Colonic mucosa (tissue), 4 donors: ENCODE results near the gene DLAT. TPM values are rescaled to one million over a fixed set of nuclear protein-coding genes. Genes with fewer than 3 reads are reported as not detected.

Source experiments
- DNase-seq: peaks from one replicate; pipeline ENCODE4 v3.0.0-alpha.2; 2020
- H3K27ac ChIP-seq: fragments of 200-600 bp; one replicate; pipeline ENCODE4 v1.8.0; 2021
- H3K27me3 ChIP-seq: fragments of 200-600 bp; one replicate; pipeline ENCODE4 v1.8.0; 2021
- H3K36me3 ChIP-seq: fragments of 200-600 bp; one replicate; pipeline ENCODE4 v1.8.0; 2021
- H3K4me1 ChIP-seq: fragments of 200-600 bp; one replicate; pipeline ENCODE4 v1.8.0; 2021; ENCODE audit warnings: mild to moderate bottlenecking
- H3K4me3 ChIP-seq: fragments of 200-600 bp; one replicate; pipeline ENCODE4 v1.8.0; 2021
- H3K9ac ChIP-seq, 2 donors: one replicate each; pipeline ENCODE4 v1.7.0; 2013; ENCODE audit warnings: control low read depth in 2 of 2, low read depth in 2 of 2, low read length in 2 of 2
- H3K9me3 ChIP-seq: fragments of 200-600 bp; one replicate; pipeline ENCODE4 v1.8.0; 2021
- CTCF ChIP-seq: fragments of 200-600 bp; IDR thresholded peaks from one replicate; pipeline ENCODE4 v1.8.0; 2022; ENCODE audit warnings: antibody characterized with exemption, mild to moderate bottlenecking
- intact Hi-C: fragments of 100-400 bp; cut with DNase I; formaldehyde crosslinking; loops from one replicate; pipeline ENCODE4 v1.14.1; 2022
- total RNA-seq, 2 donors: library from RNA; stranded (reverse); fragmentation: NEBNext Ultra II Directional in 1 of 2; extraction: Animal tissue kit (Norgen Biotek cat#: 25700) in 1 of 2; gene quantifications; one replicate each; pipeline ENCODE4 v1.2.1, GENCODE V29; 2021
- donor health status: healthy.
- donor health status: DM: no; HTN: no; CAD: no.
- donor health status: DM: no; HTN: no; CAD: no.

DLAT gene
- total RNA-seq, 2 donors from 2014 or later, result 67.3 to 73.4 TPM

DNA sequence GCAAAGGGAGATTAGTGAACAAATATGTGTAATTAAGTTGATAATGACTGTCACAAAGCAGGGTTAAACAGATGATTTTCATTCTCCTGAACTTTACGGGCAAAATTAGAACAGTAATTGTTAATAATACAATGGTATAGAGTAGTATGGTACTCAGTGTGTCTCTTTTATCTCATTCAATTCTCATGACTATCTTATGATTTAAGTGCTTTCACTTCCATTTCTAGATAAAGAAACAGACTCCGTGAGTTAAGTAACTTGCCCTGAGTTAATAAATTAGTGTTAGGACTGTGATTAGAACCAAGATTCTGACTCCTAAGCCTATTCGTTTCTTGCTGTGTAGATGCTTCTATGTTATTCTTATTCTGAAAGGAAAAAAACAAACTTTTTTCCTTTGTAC is 26.6 kb downstream of the DLAT start:
- no peak for DNase-seq
- Histone ChIP-seq H3K9ac (no peak overlapping the region), H3K27ac (no peak overlapping the region), H3K9me3 (no peaks in the 10 kb centered on the region), H3K4me3 (no peak overlapping the region), H3K4me1 (no peaks in the 10 kb centered on the region), H3K36me3 (peaks cover 6% of the 10 kb centered on the region), H3K27me3 (no peaks in the 10 kb centered on the region)
- no peak for TF ChIP-seq CTCF
- intact Hi-C loops, result no loop called here

DNA sequence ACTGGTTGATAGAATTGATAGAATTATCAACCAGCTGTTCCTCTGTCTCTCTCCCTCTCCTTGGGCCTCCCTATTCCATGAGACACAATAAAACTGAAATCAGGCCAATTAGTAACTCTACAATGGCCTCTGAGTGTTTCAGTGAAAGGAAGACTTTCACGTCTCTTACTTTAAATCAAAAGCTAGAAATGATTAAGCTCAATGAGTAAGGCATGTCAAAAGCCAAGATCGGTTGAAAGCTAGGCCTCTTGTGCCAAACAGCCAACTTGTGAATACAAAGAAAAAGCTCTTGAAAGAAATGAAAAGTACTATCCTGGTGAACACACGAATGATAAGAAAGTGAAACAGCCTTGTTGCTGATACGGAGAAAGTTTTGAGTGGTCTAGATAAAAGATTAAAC is 32.0 kb downstream of the DLAT start:
- Histone ChIP-seq H3K27me3 (no peaks in the 10 kb centered on the region), H3K36me3 (peaks cover 5% of the 10 kb centered on the region), H3K27ac (no peak overlapping the region), H3K4me1 (no peaks in the 10 kb centered on the region), H3K4me3 (no peak overlapping the region), H3K9ac (no peak overlapping the region), H3K9me3 (no peaks in the 10 kb centered on the region)
- TF ChIP-seq CTCF, result no peak
- intact Hi-C loops, result no loop called here
- no peak for DNase-seq

DNA sequence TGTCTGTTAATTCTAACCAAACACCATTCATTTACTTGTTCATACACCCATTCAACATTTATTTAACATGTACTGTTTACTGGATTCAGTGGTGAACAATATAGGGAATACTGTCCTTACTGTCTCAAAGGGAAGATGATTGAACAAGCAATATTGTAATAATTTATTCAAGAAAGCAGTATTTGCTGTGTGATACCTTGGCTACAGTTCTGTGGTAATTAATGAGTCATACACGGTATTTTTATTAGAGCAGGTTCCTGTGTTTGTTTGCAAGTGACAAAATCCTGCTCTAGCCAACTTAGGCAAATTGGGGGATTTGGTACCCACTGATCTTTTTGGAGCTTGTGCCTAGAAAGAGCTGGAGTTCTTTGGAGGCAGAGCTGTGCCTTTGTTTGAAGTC is 32.9 kb downstream of the DLAT start:
- TF ChIP-seq CTCF, result no peak
- H3K27ac ChIP-seq, result no peak overlapping the region
- no peak for DNase-seq
- H3K27me3 ChIP-seq, result no peaks in the 10 kb centered on the region
- intact Hi-C loops, result no loop called here
- no peaks in the 10 kb centered on the region for H3K9me3 ChIP-seq
- H3K36me3 ChIP-seq, result peaks cover 5% of the 10 kb centered on the region
- H3K9ac ChIP-seq, result no peak overlapping the region
- H3K4me3 ChIP-seq, result no peak overlapping the region
- H3K4me1 ChIP-seq, result no peaks in the 10 kb centered on the region

GRCh38 chr11:112062923-112063322 is 37.7 kb downstream of the DLAT start:
- Histone ChIP-seq H3K36me3 (peaks cover 5% of the 10 kb centered on the region), H3K9ac (no peak overlapping the region), H3K4me1 (no peaks in the 10 kb centered on the region), H3K27ac (no peak overlapping the region), H3K4me3 (no peak overlapping the region), H3K9me3 (no peaks in the 10 kb centered on the region), H3K27me3 (no peaks in the 10 kb centered on the region)
- no peak for TF ChIP-seq CTCF
- no peak for DNase-seq
- intact Hi-C loops, result no loop called here

DNA sequence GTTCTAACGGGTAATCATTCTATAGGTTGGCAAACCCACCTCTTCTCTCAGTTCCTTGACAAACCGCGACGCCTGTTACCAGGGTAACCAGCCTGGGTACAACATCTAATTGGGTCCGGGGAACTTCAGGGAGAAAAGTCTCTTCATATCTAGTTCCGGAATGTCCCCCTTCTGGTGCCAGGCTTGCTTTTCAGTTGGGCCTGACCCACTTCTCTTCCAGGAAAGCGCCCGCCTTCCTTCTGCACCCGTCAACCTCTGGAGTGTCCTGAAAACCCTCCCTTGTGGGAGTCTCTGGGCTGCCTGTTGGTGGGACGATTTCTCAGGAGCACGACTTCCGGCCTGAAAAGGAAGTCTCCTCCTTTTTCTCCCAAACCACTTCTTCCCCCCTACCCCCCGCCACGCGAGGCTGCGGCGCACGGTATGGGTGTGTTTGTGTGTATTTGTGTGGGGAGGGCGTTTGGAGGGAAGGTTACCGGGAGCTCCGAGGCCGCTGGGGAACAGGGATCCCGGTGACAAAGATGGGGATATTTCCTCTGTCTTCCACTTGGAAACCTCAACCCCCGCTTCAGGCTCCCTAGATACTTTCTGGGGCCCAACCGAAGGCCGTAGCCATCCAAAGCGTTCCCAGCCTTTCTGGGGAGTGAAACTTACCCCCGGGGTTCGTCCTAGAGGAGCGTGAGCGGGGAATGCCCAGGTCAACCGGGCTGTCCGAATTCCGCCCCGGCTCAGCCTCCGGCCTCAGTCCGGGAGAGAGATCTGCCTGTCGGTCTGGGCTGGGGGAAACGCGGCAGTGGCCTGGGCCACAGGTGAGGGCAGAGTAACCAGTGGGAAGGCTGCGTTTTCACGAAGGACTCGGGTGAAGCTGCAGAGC is 49.0 kb downstream of the DLAT start, which contains the start of the genes NKAPD1 and PIH1D2:
NKAPD1 (plus strand) TSS at position 359 of the 871 bp plus-strand sequence. CDS start 1,276 bp downstream, outside the sequence.
PIH1D2 (minus strand) TSS at position 77 of the 871 bp plus-strand sequence. CDS start 843 bp downstream, outside the sequence.
- Histone ChIP-seq H3K36me3 (no peaks in the 10 kb centered on the region), H3K4me1 (no peaks in the 10 kb centered on the region), H3K27ac (peak within 1 kb of the TSS; percentile 90), H3K4me3 (peak within 1 kb of the TSS; percentile 88), H3K27me3 (no peaks in the 10 kb centered on the region), H3K9ac (peak within 1 kb of the TSS; percentile 84 to 93), H3K9me3 (no peaks in the 10 kb centered on the region)
- peak; percentile 82 for DNase-seq
- no peak for TF ChIP-seq CTCF
- intact Hi-C loops, result no loop called here
